Motor neuron (in vitro differentiated cells): ENCODE measurements around the gene ST6GALNAC2. TPM values are rescaled to one million over a fixed set of nuclear protein-coding genes. Genes with fewer than 3 reads are reported as not detected.

Source experiments
- ATAC-seq, 8 experiments: fragments of 200-7000 bp; cut with Tn5 transposase; replicated peaks in 6 of 8; 2 replicates each; pipeline ENCODE4 v1.8.0; 2021; ENCODE audit warnings: mild to moderate bottlenecking in 8 of 8, moderate library complexity in 8 of 8
- H3K27ac ChIP-seq, 2 donors: fragments of 250-450 bp; sonication (Bioruptor Pico); 2 replicates each; pipeline ENCODE4 v1.9.0; 2021; ENCODE audit warnings: antibody characterized with exemption in 2 of 2, mild to moderate bottlenecking in 2 of 2, moderate library complexity in 1 of 2
- H3K4me1 ChIP-seq, 2 donors: fragments of 250-450 bp; sonication (Bioruptor Pico); replicated peaks in 1 of 2; 2 replicates each; pipeline ENCODE4 v1.6.1; 2021; ENCODE audit warnings: antibody characterized with exemption in 2 of 2, mild to moderate bottlenecking in 2 of 2, moderate library complexity in 1 of 2
- H3K4me3 ChIP-seq, 5 donors: fragments of 250-450 bp; sonication (Bioruptor Pico); 2 replicates each; pipeline ENCODE4 v1.9.0; 2021; ENCODE audit warnings: antibody characterized with exemption in 5 of 5, mild to moderate bottlenecking in 5 of 5, moderate library complexity in 4 of 5
- WGBS, 10 experiments: fragments of 450-650 bp; shearing (Covaris generic); methylation state at CpG; one replicate each; pipeline ENCODE4 v1.0.0; 2022; 5-methylcytosine and 5-hydroxymethylcytosine counted together
- in situ Hi-C, 9 experiments: fragments of 400-800 bp; cut with MboI; loops; one replicate each; pipeline ENCODE4 v1.15.0; 2021; ENCODE audit warnings: low sequenced_read_pairs in 9 of 9, low pct_unique_long_range_greater_than_20kb in 2 of 9; ENCODE audit not compliant: unreplicated experiment in 9 of 9
- total RNA-seq, 8 experiments: library from RNA; unstranded; fragments of 300-600 nt; gene quantifications; 2 replicates each; pipeline versions ENCODE4 v1.2.3 to v1.2.4, GENCODE V29; 2022

The ST6GALNAC2 gene
- total RNA-seq, 8 experiments from 2014 or later = 0.36 to 22.2 (median 1.3) TPM; not detected in 3

- ATAC-seq = no peak
- WGBS, 10 experiments = 55 to 100% (median 84%) methylated on average over 1 to 3 of the region's 7 CpGs; no CpG with 5 or more reads in 2 of the 10 experiments
- Histone ChIP-seq H3K27ac (no peak overlapping the region), H3K4me1 (peaks cover 18 to 19% of the 10 kb centered on the region in 2 donors), H3K4me3 (no peak overlapping the region)
- in situ Hi-C loops = loop anchor here in 2 of 9 experiments (25.0 kb wide), 2 partner anchors 209 to 541 kb away; partner anchors contain the start of gene QRICH2 (in 1 of the 2)
These were observed 64.4 kb downstream of the ST6GALNAC2 start for GRCh38 chr17:76521262-76521661.

GRCh38 chr17:76519048-76519966 lies 66.4 kb downstream of the ST6GALNAC2 start:
- WGBS, 10 experiments = 36 to 87% (median 64%) methylated on average over 2 to 10 of the region's 15 CpGs; no CpG with 5 or more reads in 2 of the 10 experiments
- Histone ChIP-seq H3K27ac (no peak overlapping the region), H3K4me1 (peaks cover 7 to 12% of the 10 kb centered on the region in 2 donors), H3K4me3 (no peak overlapping the region)
- in situ Hi-C loops = loop anchor here in 2 of 9 experiments (25.0 kb wide), 2 partner anchors 207 to 543 kb away; partner anchors contain the start of gene QRICH2 (in 1 of the 2)
- ATAC-seq = no peak

GRCh38 chr17:76517638-76518038 lies 68.0 kb downstream of the ST6GALNAC2 start:
- Histone ChIP-seq H3K4me3 (no peak overlapping the region), H3K27ac (no peak overlapping the region), H3K4me1 (peaks cover 4 to 5% of the 10 kb centered on the region in 2 donors)
- 62 to 100% (median 90%) methylated on average over 1 to 4 of the region's 11 CpGs; no CpG with 5 or more reads in 5 of the 10 experiments for WGBS, 10 experiments
- in situ Hi-C loops = loop anchor here in 2 of 9 experiments (25.0 kb wide), 2 partner anchors 205 to 545 kb away; partner anchors contain the start of gene QRICH2 (in 1 of the 2)
- ATAC-seq = peak in 2 of 8 experiments; percentile 14 to 20

Other genes starting within 250 kb of the ST6GALNAC2 start
- 10 to 100 TPM; 21.3 to 60.3 (median 44.3) TPM for gene PRPSAP1, start 231.9 kb downstream of the ST6GALNAC2 start, total RNA-seq
- 10 to 100 TPM in 4 of 8 experiments, 1 to 10 TPM in 1, under 1 TPM in 3; 0.50 to 61.8 (median 5.8) TPM for gene SPHK1, start 201.3 kb downstream of the ST6GALNAC2 start, total RNA-seq
- 10 to 100 TPM; 17.3 to 41.9 (median 30.1) TPM for gene UBE2O, start 132.7 kb downstream of the ST6GALNAC2 start, total RNA-seq
- under 1 TPM in 6 of 8 experiments, not detected in 2; 0.23 to 0.81 (median 0.46) TPM for gene AANAT, start 118.3 kb downstream of the ST6GALNAC2 start, total RNA-seq
- gene RHBDF2, start 84.4 kb downstream of the ST6GALNAC2 start, total RNA-seq = 10 to 100 TPM in 3 of 8 experiments, 1 to 10 TPM in 3, under 1 TPM in 2; 0.78 to 17.3 (median 2.8) TPM
- gene CYGB, start 48.2 kb downstream of the ST6GALNAC2 start, total RNA-seq = 10 to 100 TPM in 1 of 8 experiments, 1 to 10 TPM in 6, under 1 TPM in 1; 0.73 to 19.4 (median 5.4) TPM
- 1 to 10 TPM in 7 of 8 experiments, under 1 TPM in 1; 0.97 to 9.9 (median 4.1) TPM for gene PRCD, start 45.8 kb downstream of the ST6GALNAC2 start, total RNA-seq
- gene ST6GALNAC1, start 57.9 kb upstream of the ST6GALNAC2 start, total RNA-seq = under 1 TPM in 3 of 8 experiments, not detected in 5; 0.13 to 1.00 (median 0.38) TPM
- 100 to 1,000 TPM in 5 of 8 experiments, 10 to 100 TPM in 3; 19.7 to 214 (median 106) TPM for gene MXRA7, start 125.1 kb upstream of the ST6GALNAC2 start, total RNA-seq
- gene JMJD6, start 140.7 kb upstream of the ST6GALNAC2 start, total RNA-seq = 10 to 100 TPM; 20.8 to 45.5 (median 26.5) TPM
- gene METTL23, start 141.0 kb upstream of the ST6GALNAC2 start, total RNA-seq = 10 to 100 TPM; 28.6 to 47.3 (median 37.7) TPM
- 100 to 1,000 TPM in 7 of 8 experiments, 10 to 100 TPM in 1; 68.1 to 302 (median 147) TPM for gene SRSF2, start 151.5 kb upstream of the ST6GALNAC2 start, total RNA-seq
- gene MFSD11, start 152.3 kb upstream of the ST6GALNAC2 start, total RNA-seq = 10 to 100 TPM; 14.9 to 38.7 (median 22.2) TPM